Adrenal gland (tissue), 12 donors: ENCODE measurements around the gene THBS4. TPM values are rescaled to one million over a fixed set of nuclear protein-coding genes. Genes with fewer than 3 reads are reported as not detected.

Experiments
- DNase-seq, 7 donors: peaks; one replicate each; pipeline ENCODE4 v3.0.0-alpha.2; 2019 to 2020
- H3K27ac ChIP-seq, 5 donors: fragments of 200-600 bp; sonication (generic) in 4 of 5; 1 replicate in 3 of 5; 2 replicates in 2 of 5; pipeline versions ENCODE4 v1.5.1 to v1.8.0; 2016 to 2020; ENCODE audit warnings: mild to moderate bottlenecking in 1 of 5
- H3K27me3 ChIP-seq: fragments of 200-600 bp; 2 replicates; pipeline ENCODE4 v1.8.0; 2021
- H3K36me3 ChIP-seq, 2 donors: fragments of 200-600 bp; replicated peaks in 1 of 2; 1 replicate in 1 of 2; 2 replicates in 1 of 2; pipeline versions ENCODE4 v1.5.1 to v1.8.0; 2018 to 2022
- H3K4me1 ChIP-seq, 2 donors: fragments of 200-600 bp; replicated peaks in 1 of 2; 1 replicate in 1 of 2; 2 replicates in 1 of 2; pipeline versions ENCODE4 v1.5.1 to v1.8.0; 2018 to 2021
- H3K4me3 ChIP-seq, 4 donors: fragments of 200-600 bp; sonication (generic) in 3 of 4; one replicate each; pipeline ENCODE4 v1.5.1; 2016 to 2018
- H3K9me3 ChIP-seq, 3 donors: fragments of 200-600 bp; sonication (generic) in 1 of 3; replicated peaks in 1 of 3; 1 replicate in 2 of 3; 2 replicates in 1 of 3; pipeline versions ENCODE4 v1.5.1 to v1.8.0; 2016 to 2021
- CTCF ChIP-seq, 6 experiments: fragments of 450-650 bp in 4 of 6; fragments of 200-600 bp in 2 of 6; sonication (generic) in 1 of 6; IDR thresholded peaks; 1 replicate in 5 of 6; 2 replicates in 1 of 6; pipeline versions ENCODE4 v1.5.1 to v1.8.0; 2016 to 2021; ENCODE audit warnings: antibody characterized with exemption in 6 of 6, mild to moderate bottlenecking in 2 of 6, moderate library complexity in 1 of 6
- POLR2A ChIP-seq, 2 donors: fragments of 450-650 bp; IDR thresholded peaks; one replicate each; pipeline ENCODE4 v1.6.1; 2017; ENCODE audit warnings: antibody characterized with exemption in 2 of 2, mild to moderate bottlenecking in 2 of 2, moderate library complexity in 1 of 2
- WGBS, 4 donors: extraction: QIAGEN DNeasy Blood & Tissue Kit in 2 of 4; methylation state at CpG; one replicate each; pipeline versions ENCODE4 v1.1.5 to v1.1.7; 2013 to 2017; 5-methylcytosine and 5-hydroxymethylcytosine counted together
- intact Hi-C, 2 donors: fragments of 100-400 bp; cut with DNase I; formaldehyde crosslinking; loops; one replicate each; pipeline versions ENCODE4 v1.14.1 to v1.15.0; 2022 to 2023
- polyA plus RNA-seq, 3 donors: library from polyadenylated mRNA; stranded (reverse); fragments of 200-250 nt in 2 of 3; fragments of 350-450 nt in 1 of 3; fragmentation: Illumina TruSeq in 1 of 3; extraction: RNeasy Lipid Tissue Mini Kit (QIAGEN cat#74804) in 1 of 3; gene quantifications; one replicate each; pipeline ENCODE4 v1.2.3, GENCODE V29; 2013 to 2014
- total RNA-seq, 9 donors: library from RNA; depleted of rRNA in 4 of 9; stranded (reverse); fragments of >200 nt in 4 of 9; fragments of 120-200 nt in 1 of 9; fragmentation: NEBNext Ultra II Directional in 1 of 9; extraction: Animal tissue kit (Norgen Biotek cat#: 25700) in 1 of 9; gene quantifications; one replicate each; pipeline versions ENCODE4 v1.1.0 to v1.2.4, GENCODE V29; 2013 to 2023
- donor health status: healthy with polysubstance abuse.
- donor health status: Bipolar disorder and iron deficiency.
- donor health status: DM: yes; HTN: yes; CAD: no.
- donor health status: DM: no; HTN: no; CAD: no.
- donor health status: DM: no; HTN: no; CAD: no.
- donor health status: DM: yes; HTN: yes; CAD: no.

The THBS4 gene
- total and polyA plus RNA-seq, 12 donors, result 0.36 to 9.3 (median 2.1) TPM

- Histone ChIP-seq H3K27ac (no peak overlapping the region), H3K4me1 (no peaks in the 10 kb centered on the region), H3K36me3 (no peaks in the 10 kb centered on the region), H3K27me3 (no peaks in the 10 kb centered on the region), H3K9me3 (no peaks in the 10 kb centered on the region), H3K4me3 (no peak overlapping the region)
- no peak for TF ChIP-seq POLR2A (IDR thresholded peaks at IDR 0.05)
- no peak for TF ChIP-seq CTCF (IDR thresholded peaks at IDR 0.05)
- WGBS, 4 donors, result 59 to 83% (median 69%) methylated on average over 2 of the region's 2 CpGs
- intact Hi-C loops, result no loop called here
- peak in 1 of 7 donors; percentile 39 for DNase-seq
Measured at GRCh38 chr5:80119372-80119771, 84.2 kb downstream of the THBS4 start.

- intact Hi-C loops, result no loop called here
- H3K9me3 ChIP-seq, result no peaks in the 10 kb centered on the region
- no peaks in the 10 kb centered on the region for H3K36me3 ChIP-seq
- no peaks in the 10 kb centered on the region for H3K27me3 ChIP-seq
- H3K4me1 ChIP-seq, result peaks cover 0 to 6% of the 10 kb centered on the region in 2 donors
- H3K27ac ChIP-seq, result no peak overlapping the region
- peak in 3 of 7 donors; percentile 32 to 49 (median 36) for DNase-seq
- TF ChIP-seq CTCF (IDR thresholded peaks at IDR 0.05) (no peak), POLR2A (IDR thresholded peaks at IDR 0.05) (no peak)
- 57 to 80% (median 78%) methylated on average over 2 of the region's 2 CpGs for WGBS, 4 donors
- H3K4me3 ChIP-seq, result no peak overlapping the region
Measured at GRCh38 chr5:80122579-80122978, 87.4 kb downstream of the THBS4 start.

- Histone ChIP-seq H3K9me3 (no peaks in the 10 kb centered on the region), H3K36me3 (no peaks in the 10 kb centered on the region), H3K4me1 (peaks cover 0 to 11% of the 10 kb centered on the region in 2 donors), H3K4me3 (no peak overlapping the region), H3K27ac (no peak overlapping the region), H3K27me3 (no peaks in the 10 kb centered on the region)
- peak in 1 of 7 donors; percentile 46 for DNase-seq
- intact Hi-C loops, result no loop called here
- 85 to 93% (median 86%) methylated on average over 9 of the region's 9 CpGs for WGBS, 4 donors
- no peak for TF ChIP-seq CTCF (IDR thresholded peaks at IDR 0.05)
Measured at GRCh38 chr5:80124121-80124918, 89.2 kb downstream of the THBS4 start.

- 74 to 81% (median 76%) methylated on average over 11 of the region's 11 CpGs for WGBS, 4 donors
- peak overlapping the region in 3 of 5 donors; percentile 19 to 64 (median 30) for H3K27ac ChIP-seq
- intact Hi-C loops, result no loop called here
Measured at GRCh38 chr5:80125022-80125961, 90.1 kb downstream of the THBS4 start.

More at GRCh38 chr5:80125022-80125961, 90.1 kb downstream of the THBS4 start:
- H3K4me3 ChIP-seq, result no peak overlapping the region
- DNase-seq, result no peak
- H3K36me3 ChIP-seq, result no peaks in the 10 kb centered on the region
- H3K9me3 ChIP-seq, result no peaks in the 10 kb centered on the region
- peaks cover 0 to 11% of the 10 kb centered on the region in 2 donors for H3K4me1 ChIP-seq
- H3K27me3 ChIP-seq, result no peaks in the 10 kb centered on the region
- no peak for TF ChIP-seq POLR2A (IDR thresholded peaks at IDR 0.05)
- no peak for TF ChIP-seq CTCF (IDR thresholded peaks at IDR 0.05)
